Stomach (tissue), 4 donors: ENCODE data around the gene MEIOSIN.

Source experiments
- EP300 ChIP-seq: sonication (generic); formaldehyde crosslinking; IDR thresholded peaks from one replicate; pipeline ENCODE4 v1.6.1; 2017; ENCODE audit warnings: antibody characterized with exemption
- POLR2A ChIP-seq, 4 donors: fragments of 450-650 bp; IDR thresholded peaks; one replicate each; pipeline ENCODE4 v1.6.1; 2016; ENCODE audit warnings: antibody characterized with exemption in 4 of 4, control low read depth in 2 of 4, mild to moderate bottlenecking in 1 of 4, moderate library complexity in 1 of 4
- POLR2AphosphoS5 ChIP-seq, 3 donors: sonication (generic); formaldehyde crosslinking; IDR thresholded peaks; one replicate each; pipeline ENCODE4 v1.6.1; 2016; ENCODE audit warnings: antibody characterized with exemption in 3 of 3
- TF ChIP-seq, protein P1 (sequence below), 7 experiments: fragments of 450-650 bp in 4 of 7; fragments of 200-600 bp in 3 of 7; sonication (generic) in 3 of 7; IDR thresholded peaks; one replicate each; pipeline ENCODE4 v1.5.1; 2016 to 2019; ENCODE audit warnings: antibody characterized with exemption in 7 of 7, control low read depth in 2 of 7, mild to moderate bottlenecking in 1 of 7

DNA sequence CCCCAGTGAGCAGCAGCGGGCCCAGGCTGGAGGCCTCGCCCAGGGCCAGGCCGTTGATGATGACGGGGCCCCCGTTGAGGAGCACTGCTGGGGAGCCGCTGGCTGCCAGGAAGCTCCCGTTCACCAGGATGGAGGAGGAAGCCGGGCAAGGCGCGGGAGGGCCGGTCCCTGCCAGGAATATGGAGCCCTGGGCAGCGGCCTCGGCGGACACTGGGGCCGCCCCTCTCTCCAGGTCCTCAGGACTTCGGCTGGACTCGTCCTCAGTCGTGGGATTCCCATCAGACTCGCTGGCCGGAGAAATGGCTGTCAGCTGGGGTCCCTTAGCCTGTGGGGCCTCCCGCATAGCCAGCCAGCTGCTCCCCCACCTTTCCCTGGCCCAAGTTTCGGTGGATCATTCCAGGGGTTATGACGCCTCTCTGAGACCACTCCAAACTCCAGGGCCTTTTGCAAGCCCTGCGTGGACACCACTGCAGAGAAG lies 33.7 kb downstream of the MEIOSIN start:
- TF ChIP-seq, protein P1, sequence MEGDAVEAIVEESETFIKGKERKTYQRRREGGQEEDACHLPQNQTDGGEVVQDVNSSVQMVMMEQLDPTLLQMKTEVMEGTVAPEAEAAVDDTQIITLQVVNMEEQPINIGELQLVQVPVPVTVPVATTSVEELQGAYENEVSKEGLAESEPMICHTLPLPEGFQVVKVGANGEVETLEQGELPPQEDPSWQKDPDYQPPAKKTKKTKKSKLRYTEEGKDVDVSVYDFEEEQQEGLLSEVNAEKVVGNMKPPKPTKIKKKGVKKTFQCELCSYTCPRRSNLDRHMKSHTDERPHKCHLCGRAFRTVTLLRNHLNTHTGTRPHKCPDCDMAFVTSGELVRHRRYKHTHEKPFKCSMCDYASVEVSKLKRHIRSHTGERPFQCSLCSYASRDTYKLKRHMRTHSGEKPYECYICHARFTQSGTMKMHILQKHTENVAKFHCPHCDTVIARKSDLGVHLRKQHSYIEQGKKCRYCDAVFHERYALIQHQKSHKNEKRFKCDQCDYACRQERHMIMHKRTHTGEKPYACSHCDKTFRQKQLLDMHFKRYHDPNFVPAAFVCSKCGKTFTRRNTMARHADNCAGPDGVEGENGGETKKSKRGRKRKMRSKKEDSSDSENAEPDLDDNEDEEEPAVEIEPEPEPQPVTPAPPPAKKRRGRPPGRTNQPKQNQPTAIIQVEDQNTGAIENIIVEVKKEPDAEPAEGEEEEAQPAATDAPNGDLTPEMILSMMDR (IDR thresholded peaks at IDR 0.05) = no peak
- TF ChIP-seq POLR2A (IDR thresholded peaks at IDR 0.05) = no peak
- no peak for TF ChIP-seq POLR2AphosphoS5 (IDR thresholded peaks at IDR 0.05)
- TF ChIP-seq EP300 = no peak
